NCI-H2029 (cell line): Measurements from ENCODE around the gene SLC29A3.
"Not testable (repeated sequence)": the region's sequence is repeated elsewhere in the genome, so short reads cannot be mapped to it uniquely, and the experiment has no call there.

Experiments
- DNase-seq: peaks from one replicate; lab custom pipeline; 2025; lab: John Stamatoyannopoulos, UW

SLC29A3 gene

DNA sequence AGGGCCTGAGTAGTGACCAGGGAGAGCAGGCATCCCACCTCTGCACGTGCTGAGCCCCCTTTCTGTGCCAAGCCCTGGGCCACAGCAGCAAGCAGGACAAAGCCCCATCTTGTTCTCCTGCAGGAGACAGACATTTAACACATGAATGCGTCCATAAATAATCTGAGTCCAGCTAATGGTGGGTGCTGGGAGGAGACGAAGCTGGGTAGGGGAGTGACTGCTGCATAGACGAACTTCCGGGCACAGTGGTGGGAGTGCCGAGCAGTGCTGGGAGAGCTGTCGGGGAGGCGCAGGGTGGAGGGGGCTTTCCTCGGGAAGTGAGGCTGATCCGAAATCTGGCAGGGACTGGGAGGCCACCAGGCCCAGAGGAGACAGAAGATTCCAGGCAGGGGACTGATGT is 35.2 kb upstream of the SLC29A3 start:
- no peak for DNase-seq

DNA sequence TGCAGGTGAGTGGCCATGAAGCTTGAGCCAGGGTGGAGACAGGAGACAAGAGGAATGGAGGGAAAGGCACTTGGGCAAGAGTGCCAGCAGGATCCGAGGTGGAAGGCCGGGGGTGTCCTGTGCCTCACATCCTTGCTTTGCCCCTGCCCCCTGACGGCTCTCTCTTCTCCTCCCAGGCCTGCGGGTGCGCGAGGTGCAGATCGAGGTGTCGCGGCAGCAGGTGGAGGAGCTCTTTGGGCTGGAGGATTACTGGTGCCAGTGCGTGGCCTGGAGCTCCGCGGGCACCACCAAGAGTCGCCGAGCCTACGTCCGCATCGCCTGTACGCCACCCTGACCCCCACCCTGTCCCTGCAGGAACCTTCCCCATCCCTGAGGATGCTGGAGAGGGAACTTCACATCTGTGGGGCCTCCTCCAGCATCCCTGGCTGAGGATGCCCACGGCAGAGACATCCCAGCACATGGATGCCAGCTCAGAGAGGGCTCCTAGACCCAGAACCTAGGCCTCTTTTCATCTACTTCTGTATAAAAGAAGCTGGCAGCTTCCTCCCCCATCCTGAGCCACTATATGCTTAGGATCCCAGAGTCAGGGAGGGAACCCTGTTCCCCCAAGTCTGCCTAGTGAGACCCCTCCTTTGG is 34.4 kb upstream of the SLC29A3 start:
- DNase-seq, result no peak

- DNase-seq, result no peak
Observed at GRCh38 chr10:71285180-71285545, 33.9 kb upstream of the SLC29A3 start.

DNA sequence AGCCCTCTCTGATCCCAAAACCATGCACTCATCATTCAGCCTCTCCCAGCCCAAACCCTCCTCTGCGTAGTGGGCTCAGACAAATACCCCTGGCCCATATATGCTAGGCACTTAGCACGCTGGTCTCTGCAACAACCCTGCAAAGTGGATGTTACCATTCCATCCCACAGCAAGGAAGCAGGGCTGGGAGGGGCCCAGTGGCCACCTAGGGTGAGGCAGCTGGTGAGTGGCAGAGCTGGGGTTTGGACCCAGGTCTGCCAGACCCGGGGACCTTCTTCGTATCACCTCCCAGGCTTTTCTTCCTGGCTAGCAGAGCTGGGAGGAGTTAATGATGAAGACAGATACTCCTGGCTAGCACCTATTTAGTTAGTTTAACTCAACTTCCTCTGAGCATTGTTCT is 33.1 kb upstream of the SLC29A3 start:
- no peak for DNase-seq

DNA sequence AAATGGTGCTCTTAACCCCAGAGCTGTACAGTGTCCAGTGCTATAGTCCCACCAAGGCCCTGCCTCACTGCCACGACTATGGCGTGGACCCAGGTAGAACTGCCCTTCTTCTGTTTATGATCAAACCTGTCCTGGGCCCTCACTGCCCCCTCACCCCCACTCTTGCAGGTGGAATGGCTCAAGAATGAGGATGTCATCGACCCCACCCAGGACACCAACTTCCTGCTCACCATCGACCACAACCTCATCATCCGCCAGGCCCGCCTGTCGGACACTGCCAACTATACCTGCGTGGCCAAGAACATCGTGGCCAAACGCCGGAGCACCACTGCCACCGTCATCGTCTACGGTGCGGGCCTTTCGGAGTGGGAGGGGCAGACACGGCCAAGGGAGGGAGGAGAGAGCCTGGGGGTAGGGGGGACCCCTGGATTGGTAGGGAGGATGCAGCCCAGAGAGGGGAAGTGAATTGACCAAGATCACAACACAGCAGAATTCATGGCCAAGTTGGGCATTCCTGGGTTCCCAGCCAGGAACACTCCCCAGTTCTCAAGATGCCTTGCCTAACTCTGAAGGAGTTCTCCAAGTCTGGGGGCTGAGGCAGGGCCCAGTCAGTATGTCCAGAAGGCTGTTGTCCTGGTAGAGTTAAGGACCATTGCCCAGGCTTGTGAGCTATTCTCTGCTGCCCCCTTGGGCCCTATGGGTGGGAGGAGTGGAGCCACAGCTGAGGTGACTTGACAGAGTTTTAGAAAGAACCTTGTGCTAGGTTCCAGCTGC is 32.4 kb upstream of the SLC29A3 start:
- DNase-seq, result no peak

GRCh38 chr10:71287456-71287855 is 31.6 kb upstream of the SLC29A3 start:
- DNase-seq, result no peak

DNA sequence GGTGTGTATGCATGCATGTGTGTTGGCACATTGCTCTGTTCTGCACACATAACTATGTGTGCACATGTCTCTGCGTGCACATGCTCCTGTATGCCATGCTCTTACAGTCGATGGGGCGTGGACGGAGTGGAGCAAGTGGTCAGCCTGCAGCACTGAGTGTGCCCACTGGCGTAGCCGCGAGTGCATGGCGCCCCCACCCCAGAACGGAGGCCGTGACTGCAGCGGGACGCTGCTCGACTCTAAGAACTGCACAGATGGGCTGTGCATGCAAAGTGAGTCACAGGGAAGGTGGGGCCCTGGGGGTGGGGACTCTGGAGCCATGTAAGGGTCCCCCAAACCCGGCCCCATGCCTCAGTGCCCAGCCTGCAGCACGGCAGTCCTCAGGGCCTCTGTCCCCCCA is 30.6 kb upstream of the SLC29A3 start:
- no peak for DNase-seq

DNA sequence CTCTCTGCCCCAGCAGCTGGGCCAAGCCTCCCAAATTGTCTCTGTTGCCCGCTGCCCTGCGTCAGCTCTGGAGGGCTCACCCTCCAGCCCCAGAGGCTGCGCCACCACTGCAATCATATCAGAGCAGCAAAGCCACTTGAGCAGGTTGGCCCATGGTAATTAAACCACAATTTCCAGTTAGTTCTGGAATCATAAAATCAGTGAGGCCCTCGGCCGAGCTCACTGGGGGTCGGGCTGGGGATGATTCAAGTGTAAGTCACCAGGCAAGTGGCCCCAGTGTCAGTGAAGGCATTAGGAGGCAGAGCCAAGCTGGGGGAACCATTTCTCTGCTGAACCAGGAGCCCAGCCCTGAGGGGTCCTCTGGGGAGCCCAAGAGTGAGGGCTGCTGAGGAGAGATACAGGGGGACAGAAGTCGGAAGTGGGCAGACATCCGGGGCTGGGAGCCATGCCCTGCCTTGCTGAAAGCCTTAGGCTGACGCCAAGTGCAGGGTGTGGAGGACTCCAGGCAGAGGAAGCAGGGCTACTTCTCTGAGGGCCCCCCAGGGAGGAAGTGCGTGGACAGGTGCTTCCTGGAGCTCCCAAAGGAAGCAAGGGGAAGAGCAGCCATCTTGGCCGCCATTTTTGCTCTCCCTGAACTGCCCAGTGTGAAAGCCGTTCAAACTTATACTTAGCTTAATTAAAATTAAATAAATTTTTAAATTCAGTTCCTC is 29.5 kb upstream of the SLC29A3 start:
- DNase-seq, result no peak

DNA sequence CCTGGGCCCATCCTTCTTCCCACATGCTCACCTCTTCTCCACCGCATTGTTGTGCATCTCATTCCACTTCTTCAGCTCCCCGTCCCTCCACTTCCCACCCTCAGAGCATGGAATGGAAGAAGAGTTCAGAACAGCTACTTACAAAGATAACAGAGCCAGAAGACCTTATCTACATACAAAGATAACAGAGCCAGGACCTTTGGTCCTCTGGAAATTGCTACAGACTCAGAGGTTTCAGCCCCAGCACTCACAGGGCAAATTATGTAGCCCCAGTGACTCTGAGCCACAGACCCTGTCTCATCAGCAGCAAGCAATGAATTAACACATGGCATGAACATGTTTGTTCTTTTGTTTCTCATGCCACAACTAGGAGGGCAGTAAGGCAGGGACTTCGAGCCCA is 28.7 kb upstream of the SLC29A3 start:
- no peak for DNase-seq

- DNase-seq, result no peak
Observed at GRCh38 chr10:71290806-71291527, 28.1 kb upstream of the SLC29A3 start.

- no peak for DNase-seq
Observed at GRCh38 chr10:71291528-71291900, 27.5 kb upstream of the SLC29A3 start.

DNA sequence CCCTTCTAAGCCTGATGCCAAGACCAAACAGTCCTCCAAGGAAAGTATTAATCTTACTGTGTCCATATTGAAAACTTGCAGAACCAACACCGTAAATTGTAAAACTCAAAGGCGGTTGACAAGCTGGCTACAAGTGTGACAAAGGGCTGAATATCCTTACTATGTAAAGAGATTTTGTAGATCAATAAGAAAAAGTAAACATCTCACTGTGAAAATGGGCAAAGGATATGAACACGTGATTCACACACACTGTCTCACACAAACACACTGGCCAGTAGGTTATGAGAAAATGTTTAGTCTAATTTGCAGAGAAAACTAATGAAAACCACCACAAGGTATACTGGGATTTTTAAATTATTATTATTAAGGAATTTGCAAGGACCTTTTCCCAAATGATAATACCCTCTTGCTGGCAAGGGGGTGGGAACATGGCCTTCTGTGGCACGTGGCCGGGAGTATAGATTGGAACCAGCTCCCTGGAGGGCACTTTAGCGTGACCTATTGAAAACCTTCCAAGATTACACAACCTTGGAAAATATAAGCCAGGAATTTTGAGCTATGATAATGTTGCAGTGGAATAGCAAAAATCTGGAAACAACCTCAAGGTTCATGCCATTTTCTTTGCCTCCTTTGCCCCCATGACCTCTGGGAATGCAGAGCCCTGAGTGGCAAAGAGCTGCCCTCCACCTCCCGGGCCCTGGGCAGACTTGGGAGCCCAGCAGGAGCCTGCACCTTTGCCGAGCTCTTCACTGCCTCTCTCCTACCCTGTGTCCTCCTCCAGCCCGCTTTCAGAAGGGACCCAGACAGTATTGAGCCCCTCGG is 26.2 kb upstream of the SLC29A3 start:
- no peak for DNase-seq

DNA sequence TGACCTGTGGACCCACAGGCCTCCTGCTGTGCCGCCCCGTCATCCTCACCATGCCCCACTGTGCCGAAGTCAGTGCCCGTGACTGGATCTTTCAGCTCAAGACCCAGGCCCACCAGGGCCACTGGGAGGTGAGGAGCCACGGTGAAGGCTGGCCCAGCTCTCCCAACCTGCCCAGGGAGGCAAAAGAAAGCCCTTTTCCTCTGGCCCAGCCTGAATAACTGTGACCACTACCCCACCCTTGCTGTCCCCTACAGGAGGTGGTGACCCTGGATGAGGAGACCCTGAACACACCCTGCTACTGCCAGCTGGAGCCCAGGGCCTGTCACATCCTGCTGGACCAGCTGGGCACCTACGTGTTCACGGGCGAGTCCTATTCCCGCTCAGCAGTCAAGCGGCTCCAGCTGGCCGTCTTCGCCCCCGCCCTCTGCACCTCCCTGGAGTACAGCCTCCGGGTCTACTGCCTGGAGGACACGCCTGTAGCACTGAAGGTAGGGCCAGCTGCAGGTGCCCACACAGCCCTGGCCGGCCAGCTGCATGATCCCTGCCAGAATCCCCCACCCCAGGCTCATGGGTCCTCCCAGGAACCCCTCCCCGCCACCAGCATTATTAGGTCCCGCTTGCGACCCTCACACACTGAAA is 25.5 kb upstream of the SLC29A3 start:
- no peak for DNase-seq

- DNase-seq, result no peak
Observed at GRCh38 chr10:71294091-71294561, 24.9 kb upstream of the SLC29A3 start.

- DNase-seq, result no peak
Observed at GRCh38 chr10:71294856-71295255, 24.2 kb upstream of the SLC29A3 start.

DNA sequence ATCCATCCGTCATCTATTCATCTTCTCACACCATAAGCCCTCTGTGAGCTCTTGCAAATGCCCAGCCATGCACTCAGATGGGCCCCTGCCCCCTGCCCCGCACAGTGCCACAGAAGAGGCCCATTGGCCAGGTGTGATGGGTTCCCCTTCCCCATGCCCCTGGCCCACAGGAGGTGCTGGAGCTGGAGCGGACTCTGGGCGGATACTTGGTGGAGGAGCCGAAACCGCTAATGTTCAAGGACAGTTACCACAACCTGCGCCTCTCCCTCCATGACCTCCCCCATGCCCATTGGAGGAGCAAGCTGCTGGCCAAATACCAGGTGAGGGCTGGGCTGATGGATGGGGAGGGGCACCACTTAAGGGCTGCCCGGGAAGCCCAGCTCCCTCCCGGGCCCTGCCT is 23.4 kb upstream of the SLC29A3 start:
- no peak for DNase-seq

DNA sequence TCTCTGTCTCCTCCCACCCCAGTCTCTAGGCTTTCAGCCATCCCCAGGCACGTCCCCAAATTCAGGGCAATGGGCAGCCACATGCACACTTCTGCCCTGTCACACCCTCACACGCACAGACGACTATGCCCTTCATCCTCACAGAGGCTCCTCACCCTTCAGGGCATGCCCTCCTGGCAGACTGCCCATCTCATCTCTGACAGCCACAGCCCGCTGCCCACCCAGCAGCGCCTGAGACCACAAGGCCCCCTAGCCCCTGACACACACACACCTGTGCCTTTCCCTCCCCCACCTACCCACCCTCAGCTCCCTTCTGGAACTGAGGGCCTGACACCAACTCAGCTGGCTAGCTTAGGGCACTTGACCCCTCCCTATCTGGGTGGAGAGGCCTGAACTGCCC is 23.0 kb upstream of the SLC29A3 start:
- no peak for DNase-seq

DNA sequence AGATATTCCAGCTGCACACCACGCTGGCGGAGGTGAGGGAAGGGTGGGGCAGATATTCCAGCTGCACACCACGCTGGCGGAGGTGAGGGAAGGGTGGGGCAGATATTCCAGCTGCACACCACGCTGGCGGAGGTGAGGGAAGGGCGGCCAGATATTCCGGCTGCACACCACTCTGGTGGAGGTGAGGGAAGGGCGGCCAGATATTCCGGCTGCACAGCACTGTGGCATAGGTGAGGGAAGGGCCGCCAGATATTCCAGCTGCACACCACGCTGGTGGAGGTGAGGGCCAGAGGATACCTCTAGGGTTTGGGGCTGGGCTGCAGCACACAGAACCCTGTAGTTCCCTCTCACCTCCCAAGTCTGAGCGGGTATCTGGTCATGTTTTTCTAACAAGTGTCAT is 22.2 kb upstream of the SLC29A3 start:
- DNase-seq, result not testable (repeated sequence)

- no peak for DNase-seq
Observed at GRCh38 chr10:71297343-71297742, 21.7 kb upstream of the SLC29A3 start.

DNA sequence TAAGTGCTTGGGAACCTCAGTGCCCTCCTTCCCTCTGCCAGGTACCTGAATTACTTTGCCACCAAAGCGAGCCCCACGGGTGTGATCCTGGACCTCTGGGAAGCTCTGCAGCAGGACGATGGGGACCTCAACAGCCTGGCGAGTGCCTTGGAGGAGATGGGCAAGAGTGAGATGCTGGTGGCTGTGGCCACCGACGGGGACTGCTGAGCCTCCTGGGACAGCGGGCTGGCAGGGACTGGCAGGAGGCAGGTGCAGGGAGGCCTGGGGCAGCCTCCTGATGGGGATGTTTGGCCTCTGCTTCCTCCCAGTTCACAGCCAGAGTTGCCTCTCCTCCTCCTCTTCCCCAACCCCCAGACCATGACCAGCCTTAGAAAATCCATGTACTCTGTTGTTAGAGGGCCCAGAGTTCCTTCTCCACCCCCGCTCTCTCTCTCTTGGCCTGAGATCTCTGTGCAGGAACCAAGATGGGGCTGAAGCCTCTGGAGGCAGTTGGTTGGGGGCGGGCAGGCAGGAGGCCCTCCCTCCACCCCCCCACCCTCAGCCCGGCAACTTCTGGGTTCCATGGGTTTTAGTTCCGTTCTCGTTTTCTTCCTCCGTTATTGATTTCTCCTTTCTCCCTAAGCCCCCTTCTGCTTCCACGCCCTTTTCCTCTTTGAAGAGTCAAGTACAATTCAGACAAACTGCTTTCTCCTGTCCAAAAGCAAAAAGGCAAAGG is 19.8 kb upstream of the SLC29A3 start:
- DNase-seq, result no peak
